Non-pigmented ciliary epithelial cell (primary cell): ENCODE results near the gene SMAD7.
A peak's percentile ranks its signal among the peaks of the same experiment; 100 is the strongest.

Experiments used
- DNase-seq: peaks from one replicate; pipeline ENCODE4 v3.0.0-alpha.2; 2010; ENCODE audit warnings: low read depth

Gene SMAD7

DNA sequence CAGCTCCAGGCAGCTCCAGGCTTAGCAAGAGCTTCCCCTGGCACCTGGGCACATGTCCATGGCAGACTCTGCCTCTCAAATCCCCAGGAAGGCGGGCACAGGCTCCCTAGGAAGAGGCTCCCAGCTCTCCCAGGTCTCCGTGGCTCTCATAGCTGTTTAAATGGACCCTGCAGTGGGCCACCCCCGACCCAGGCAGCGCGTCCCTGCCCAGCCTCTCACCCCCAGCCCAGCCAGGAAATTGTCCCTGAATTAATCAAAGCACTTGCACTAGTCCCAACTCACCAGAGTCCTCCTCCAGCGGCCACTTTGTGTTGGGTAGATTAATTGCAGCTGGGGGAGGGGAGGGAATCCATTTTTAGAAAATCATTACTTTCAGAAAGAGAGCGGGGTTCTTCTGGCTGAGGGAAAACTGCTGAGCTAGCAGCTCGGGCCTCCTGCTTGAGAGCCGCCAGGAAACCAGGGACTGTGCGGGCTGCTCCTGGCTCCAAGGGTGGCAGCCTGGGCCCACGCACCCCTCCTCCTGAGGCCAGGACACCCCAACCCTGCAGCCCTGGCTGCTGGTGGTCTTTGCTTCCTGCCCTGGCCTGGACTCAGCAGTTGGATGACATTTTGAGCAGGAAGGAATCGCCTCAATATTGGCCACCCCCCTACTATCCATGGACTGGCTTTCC lies 36.0 kb downstream of the SMAD7 start:
- DNase-seq = no peak

- DNase-seq = no peak
These were observed 37.0 kb downstream of the SMAD7 start for GRCh38 chr18:48913775-48914174.

DNA sequence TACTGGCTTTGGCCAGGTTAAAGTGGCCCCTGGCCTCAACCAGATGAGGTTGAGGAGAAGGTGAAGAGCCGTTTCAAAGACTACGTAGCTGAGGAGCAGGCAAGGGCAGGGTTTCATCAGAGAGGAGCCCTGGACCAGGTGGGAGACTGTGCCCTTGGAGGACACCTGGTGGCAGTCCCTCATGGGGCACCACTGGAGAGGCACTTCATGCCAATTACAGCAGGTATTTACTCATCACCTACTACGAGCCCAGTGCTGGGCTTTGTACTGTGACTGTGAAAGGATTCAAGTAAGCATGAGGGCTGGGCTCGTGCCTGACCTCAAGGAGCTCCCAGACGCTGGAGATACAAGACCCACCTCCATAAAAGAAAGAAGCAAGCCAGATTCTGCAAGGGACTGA lies 37.6 kb downstream of the SMAD7 start:
- no peak for DNase-seq

DNA sequence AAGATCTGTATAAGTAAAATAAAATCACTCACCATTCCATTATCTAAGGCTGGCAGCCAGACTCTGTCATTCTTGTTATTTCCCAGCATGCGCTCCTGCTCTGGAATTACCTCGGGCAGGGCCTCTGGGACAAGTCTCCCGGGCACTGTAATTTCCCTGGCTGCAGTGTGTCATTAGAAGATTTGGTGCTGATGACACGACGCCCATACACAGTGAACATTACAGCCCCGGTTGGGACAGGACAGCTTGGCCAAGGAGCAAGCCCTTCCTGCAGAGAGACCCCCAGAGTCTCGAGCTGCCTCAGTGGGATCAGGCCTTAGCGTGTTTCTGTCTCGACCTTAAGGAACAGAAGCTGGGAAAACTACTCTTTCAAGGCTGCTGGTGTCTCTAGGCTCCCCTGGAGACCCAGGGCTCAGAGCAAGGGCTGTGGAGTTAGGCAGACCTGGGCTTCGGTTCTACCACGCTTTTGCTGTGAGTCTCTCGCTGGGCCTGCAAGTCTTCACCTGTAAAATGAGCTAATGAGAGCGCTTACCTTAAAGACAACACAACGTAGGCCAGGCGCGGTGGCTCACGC lies 39.7 kb downstream of the SMAD7 start:
- DNase-seq = no peak

- DNase-seq = no peak
These were observed 41.0 kb downstream of the SMAD7 start for GRCh38 chr18:48909721-48910120.

GRCh38 chr18:48908916-48909315 lies 41.8 kb downstream of the SMAD7 start:
- no peak for DNase-seq

GRCh38 chr18:48905513-48905912 lies 45.3 kb downstream of the SMAD7 start:
- DNase-seq = no peak

GRCh38 chr18:48904847-48905394 lies 45.8 kb downstream of the SMAD7 start:
- no peak for DNase-seq

- no peak for DNase-seq
These were observed 46.7 kb downstream of the SMAD7 start for GRCh38 chr18:48904091-48904490.

DNA sequence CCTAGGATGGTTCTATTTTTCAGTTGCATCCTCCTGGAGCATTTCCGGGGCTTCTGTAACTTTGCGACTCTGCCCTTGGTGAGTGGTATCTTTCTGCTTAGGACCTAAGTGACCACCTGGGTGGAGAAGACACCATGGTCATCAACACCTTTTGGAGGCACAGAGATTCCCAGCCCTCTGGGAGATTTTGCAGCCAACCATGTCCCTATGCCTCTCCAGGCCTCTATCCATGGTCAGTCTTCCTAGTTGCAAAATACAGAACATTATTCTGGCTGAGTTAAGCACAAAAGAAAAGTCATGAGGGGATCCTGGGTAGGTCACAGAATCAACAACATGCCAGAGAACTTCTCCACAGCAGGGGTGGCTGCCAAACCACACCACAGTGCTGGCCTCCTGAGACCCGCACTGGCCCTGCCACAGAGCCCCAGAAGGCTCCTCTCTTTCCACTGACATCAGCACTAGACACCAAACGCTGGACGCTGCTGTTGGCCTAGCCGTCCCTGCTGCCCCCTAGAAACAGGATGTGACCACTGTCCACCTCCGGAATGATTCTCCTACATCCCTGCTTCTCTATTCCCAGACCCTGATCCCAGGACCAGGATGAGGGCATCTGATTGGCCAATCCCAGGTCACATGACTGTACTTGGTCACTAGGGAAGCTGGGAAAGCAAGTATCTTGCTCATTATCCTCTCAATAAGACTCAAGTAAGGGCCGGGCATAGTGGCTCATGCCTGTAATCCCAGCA lies 47.7 kb downstream of the SMAD7 start:
- no peak for DNase-seq

- DNase-seq = peak; percentile 78
These were observed 48.5 kb downstream of the SMAD7 start for GRCh38 chr18:48902023-48902855.

GRCh38 chr18:48901145-48902022 lies 49.4 kb downstream of the SMAD7 start:
- no peak for DNase-seq

DNA sequence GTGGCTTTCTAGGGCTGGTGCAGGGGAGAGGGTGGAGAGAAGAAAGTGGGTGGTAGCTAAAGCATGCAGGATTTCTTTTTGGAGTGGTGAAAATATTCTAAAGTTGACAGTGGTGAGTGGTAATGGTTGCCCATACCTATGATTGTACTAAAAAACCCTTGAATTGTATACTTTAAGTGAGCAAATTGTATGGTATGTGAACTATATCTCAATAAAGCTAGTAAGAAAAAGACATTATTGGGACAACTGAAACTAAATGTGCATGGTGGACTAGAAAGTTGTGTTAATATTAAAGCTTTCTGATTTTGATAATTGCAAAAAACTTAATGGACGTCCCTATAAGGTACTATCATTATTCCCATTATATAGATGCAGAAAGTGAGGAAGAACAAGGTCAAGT lies 50.3 kb downstream of the SMAD7 start:
- DNase-seq = no peak

GRCh38 chr18:48899558-48900174 lies 51.1 kb downstream of the SMAD7 start:
- no peak for DNase-seq

DNA sequence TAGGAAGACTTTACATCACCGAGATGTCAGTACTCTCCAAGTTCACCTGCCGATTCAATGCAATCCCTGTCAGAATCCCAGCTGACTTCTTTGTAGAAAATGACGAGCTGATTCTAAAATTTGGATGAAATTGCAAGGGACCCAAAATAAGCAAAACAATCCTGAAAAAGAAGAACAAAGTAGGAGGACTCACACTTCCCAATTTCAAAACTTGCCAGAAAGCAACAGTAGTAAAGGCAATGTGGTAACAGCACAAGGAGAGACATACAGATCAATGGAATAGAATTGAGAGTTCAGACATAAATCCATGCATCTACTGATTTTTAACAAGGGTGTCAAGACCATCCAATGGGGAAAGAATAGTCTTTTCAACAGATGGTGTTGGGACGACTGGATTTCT lies 52.2 kb downstream of the SMAD7 start:
- no peak for DNase-seq

DNA sequence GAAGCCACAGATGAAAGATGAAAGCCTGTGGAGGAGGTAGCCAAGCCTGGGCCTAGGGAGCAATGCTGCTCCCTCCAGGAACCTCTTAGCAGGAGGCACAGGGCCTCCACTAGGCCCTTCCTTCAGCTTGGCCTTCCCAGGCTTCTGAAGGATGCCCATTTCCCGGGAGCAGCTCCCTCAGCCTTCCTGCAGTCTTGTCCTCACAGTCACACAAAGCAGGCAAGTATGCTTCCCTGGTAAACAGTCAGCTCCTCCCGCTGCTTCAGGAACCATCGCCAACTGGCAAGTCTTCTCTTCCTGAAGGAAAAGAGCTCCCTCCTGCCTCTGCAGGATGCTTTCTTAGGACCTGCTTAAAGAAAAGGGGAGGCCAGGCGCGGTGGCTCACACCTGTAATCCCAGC lies 53.2 kb downstream of the SMAD7 start:
- DNase-seq = no peak

DNA sequence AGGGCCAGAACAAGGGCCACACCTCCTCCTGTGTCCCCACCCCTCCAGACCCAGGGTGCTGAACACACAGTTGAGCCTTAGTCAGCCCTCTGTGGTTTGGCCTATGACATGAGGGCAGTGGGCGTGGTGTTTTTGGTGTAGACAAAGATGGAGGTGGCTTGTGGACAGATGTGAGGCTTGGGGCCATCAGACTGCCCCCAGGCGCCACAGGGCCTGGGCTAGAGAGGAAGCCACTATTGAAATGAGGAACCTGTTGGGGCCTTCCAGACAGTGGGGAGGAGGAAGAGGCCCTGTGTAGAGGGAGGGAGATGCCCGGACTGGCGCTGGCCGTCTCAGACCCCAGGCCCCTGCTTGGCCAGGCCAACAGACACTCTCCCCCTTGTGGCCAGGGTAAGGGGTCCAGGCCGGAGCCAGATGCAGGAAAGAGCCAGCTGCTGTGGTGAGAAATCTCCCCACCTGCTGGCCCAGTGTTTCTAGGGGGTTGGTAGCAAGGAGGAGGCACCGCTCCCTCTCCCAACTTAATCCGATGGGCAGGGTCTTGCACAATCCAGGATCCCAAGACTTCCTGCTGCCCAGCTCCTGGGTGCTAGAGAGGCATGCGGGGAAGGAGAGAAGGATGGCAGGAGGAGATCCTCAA lies 53.8 kb downstream of the SMAD7 start:
- DNase-seq = no peak

GRCh38 chr18:48896326-48896874 lies 54.4 kb downstream of the SMAD7 start:
- DNase-seq = no peak

DNA sequence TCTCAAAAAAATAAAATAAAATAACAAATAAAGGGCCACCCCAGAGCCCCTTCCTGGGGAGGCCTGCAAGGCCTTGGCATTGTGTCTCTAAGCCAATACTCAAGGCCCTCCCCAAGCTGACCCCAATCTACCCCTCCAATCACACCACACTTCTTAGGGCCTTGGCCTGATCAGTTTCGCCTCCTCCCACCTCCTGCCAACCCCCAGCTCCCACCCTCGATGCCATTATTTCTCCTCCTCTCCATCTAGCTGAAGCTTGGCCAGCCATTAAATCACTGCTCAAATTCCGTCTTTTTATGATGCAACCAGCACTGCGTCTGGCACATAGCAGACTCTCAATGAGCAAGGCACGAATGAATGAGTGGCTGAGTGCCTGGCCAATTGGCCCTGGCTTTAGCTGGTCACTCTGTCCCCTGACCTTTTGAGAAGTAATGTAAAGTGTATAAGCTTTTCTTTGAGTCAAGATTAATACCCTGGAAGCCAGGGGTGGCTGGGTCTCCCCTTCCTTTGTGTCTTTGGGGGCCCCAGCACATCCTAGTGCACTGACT lies 55.9 kb downstream of the SMAD7 start:
- no peak for DNase-seq
